Measurements from ENCODE around the gene ERC1.
"Not testable (repeated sequence)": the region's sequence is repeated elsewhere in the genome, so short reads cannot be mapped to it uniquely, and the experiment has no call there.

The ERC1 gene

GRCh38 chr12:1080520-1081223, 89.6 kb downstream of the ERC1 start:
- no peak for DNase-seq

GRCh38 chr12:1083151-1083888, 92.3 kb downstream of the ERC1 start:
- DNase-seq = no peak

- no peak for DNase-seq
These were observed 92.9 kb downstream of the ERC1 start for GRCh38 chr12:1083889-1084262.

- no peak for DNase-seq
These were observed 100.3 kb downstream of the ERC1 start for GRCh38 chr12:1091350-1091749.

GRCh38 chr12:1093166-1093751, 102.2 kb downstream of the ERC1 start:
- peak in 1 of 2 donors; percentile 42 for DNase-seq

GRCh38 chr12:1094714-1095113, 103.7 kb downstream of the ERC1 start:
- no peak for DNase-seq

GRCh38 chr12:1099158-1099557, 108.1 kb downstream of the ERC1 start:
- no peak for DNase-seq

GRCh38 chr12:1099618-1100017, 108.6 kb downstream of the ERC1 start:
- DNase-seq = not testable (repeated sequence)

GRCh38 chr12:1102115-1102514, 111.1 kb downstream of the ERC1 start:
- DNase-seq = no peak

- DNase-seq = no peak
These were observed 111.9 kb downstream of the ERC1 start for GRCh38 chr12:1102791-1103450.

GRCh38 chr12:1103632-1104031, 112.6 kb downstream of the ERC1 start:
- no peak for DNase-seq

- no peak for DNase-seq
These were observed 113.2 kb downstream of the ERC1 start for GRCh38 chr12:1104088-1104800.

- DNase-seq = no peak
These were observed 116.6 kb downstream of the ERC1 start for GRCh38 chr12:1107669-1108068.

- no peak for DNase-seq
These were observed 117.3 kb downstream of the ERC1 start for GRCh38 chr12:1108276-1108675.

GRCh38 chr12:1115484-1116231, 124.6 kb downstream of the ERC1 start:
- DNase-seq = no peak

- no peak for DNase-seq
These were observed 126.3 kb downstream of the ERC1 start for GRCh38 chr12:1117371-1117770.

GRCh38 chr12:1117970-1118563, 127.0 kb downstream of the ERC1 start:
- peak; percentile 2 to 67 for DNase-seq

- DNase-seq = peak in 1 of 2 donors; percentile 78
These were observed 131.8 kb downstream of the ERC1 start for GRCh38 chr12:1122786-1123185.

GRCh38 chr12:1126091-1126490, 135.1 kb downstream of the ERC1 start:
- DNase-seq = no peak

GRCh38 chr12:1127021-1127420, 136.0 kb downstream of the ERC1 start:
- no peak for DNase-seq

GRCh38 chr12:1130164-1130563, 139.1 kb downstream of the ERC1 start:
- DNase-seq = no peak

- DNase-seq = no peak
These were observed 139.5 kb downstream of the ERC1 start for GRCh38 chr12:1130571-1130970.
